ENCODE results near the gene ANGPTL2.

DNA sequence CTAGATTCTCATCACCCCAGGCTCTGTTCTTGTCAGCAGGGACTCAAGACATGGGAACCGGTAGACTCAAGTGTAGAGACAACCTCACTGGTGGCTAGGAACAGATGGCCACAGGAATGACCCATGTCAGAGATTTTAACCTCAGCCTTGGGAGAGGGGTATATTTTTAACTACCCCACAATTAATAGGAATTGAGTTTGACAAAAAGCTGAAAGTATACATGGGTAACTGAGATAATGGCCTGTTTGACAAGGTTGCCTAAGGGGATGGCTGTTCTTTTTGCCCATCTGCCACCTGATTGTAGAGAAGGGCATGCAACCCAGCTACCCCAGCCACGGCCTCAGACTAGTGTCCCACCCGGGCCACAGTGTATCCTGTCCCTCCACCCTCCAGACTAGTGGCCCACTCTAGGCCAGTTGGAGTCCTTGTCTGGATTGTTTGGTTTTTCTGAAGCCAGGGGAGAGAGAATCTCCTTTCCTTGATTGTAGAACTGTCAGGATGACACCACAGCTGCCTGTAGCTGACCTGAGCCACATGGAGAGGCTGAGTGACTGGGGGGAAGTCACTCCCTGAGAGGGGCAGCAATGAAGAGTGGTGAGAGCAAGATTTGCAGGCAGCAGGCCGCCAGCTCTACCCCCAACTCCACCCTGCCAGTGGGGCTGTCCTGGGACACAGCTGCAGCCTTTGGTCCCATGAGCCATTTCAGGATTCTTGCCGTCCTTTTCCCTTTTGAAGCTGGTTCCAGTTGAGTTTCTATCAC lies 14.6 kb upstream of the ANGPTL2 start:
- TF ChIP-seq, protein P1, sequence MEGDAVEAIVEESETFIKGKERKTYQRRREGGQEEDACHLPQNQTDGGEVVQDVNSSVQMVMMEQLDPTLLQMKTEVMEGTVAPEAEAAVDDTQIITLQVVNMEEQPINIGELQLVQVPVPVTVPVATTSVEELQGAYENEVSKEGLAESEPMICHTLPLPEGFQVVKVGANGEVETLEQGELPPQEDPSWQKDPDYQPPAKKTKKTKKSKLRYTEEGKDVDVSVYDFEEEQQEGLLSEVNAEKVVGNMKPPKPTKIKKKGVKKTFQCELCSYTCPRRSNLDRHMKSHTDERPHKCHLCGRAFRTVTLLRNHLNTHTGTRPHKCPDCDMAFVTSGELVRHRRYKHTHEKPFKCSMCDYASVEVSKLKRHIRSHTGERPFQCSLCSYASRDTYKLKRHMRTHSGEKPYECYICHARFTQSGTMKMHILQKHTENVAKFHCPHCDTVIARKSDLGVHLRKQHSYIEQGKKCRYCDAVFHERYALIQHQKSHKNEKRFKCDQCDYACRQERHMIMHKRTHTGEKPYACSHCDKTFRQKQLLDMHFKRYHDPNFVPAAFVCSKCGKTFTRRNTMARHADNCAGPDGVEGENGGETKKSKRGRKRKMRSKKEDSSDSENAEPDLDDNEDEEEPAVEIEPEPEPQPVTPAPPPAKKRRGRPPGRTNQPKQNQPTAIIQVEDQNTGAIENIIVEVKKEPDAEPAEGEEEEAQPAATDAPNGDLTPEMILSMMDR (IDR thresholded peaks at IDR 0.05; ENCODE audit: low read depth, low read length): no peak
- TF ChIP-seq EZH2phosphoT487 (IDR thresholded peaks at IDR 0.05; ENCODE audit: low read depth): no peak
